HepG2 (cell line): ENCODE data around the gene IQCK. TPM values are rescaled to one million over a fixed set of nuclear protein-coding genes. Genes with fewer than 3 reads are reported as not detected.

Experiments
- ATAC-seq: fragments of 200-7000 bp; cut with Tn5 transposase; 3 replicates; pipeline ENCODE4 v1.9.1; 2020; ENCODE audit warnings: mild to moderate bottlenecking, moderate library complexity
- BruUV-seq: library from RNA; stranded (reverse); fragments of 400-500 nt; replicated peaks from 2 replicates; lab custom pipeline; 2021; lab: Mats Ljungman, UMichigan
- CTCF ChIA-PET: fragments of 300-600 bp; formaldehyde crosslinking; extraction: SDS; loops from one replicate; lab custom pipeline; 2021; ENCODE audit warnings: low total read pairs, inconsistent platforms, low intra/inter-chr PET ratio; lab: Yijun Ruan, JAX
- POLR2A ChIA-PET: fragments of 350-600 bp; sonication (Branson Sonifier 250); formaldehyde crosslinking; loops from one replicate; lab custom pipeline; 2020; ENCODE audit warnings: antibody characterized with exemption, inconsistent platforms; lab: Yijun Ruan, JAX
- DNase-seq: peaks from one replicate; pipeline ENCODE4 v3.0.0-alpha.2; 2015; ENCODE audit warnings: low spot score
- FAIRE-seq: peaks from 3 replicates; lab custom pipeline; 2011; peaks lifted over from hg19 to GRCh38; lab: Jason Lieb, UNC
- H2AFZ ChIP-seq: one replicate; pipeline ENCODE4 v1.6.1; 2011; ENCODE audit warnings: low read length, inconsistent platforms
- H3K27ac ChIP-seq: fragments of 300-600 bp; 3 replicates; pipeline ENCODE4 v1.8.0; 2011; ENCODE audit warnings: mixed run types, mild to moderate bottlenecking, mixed read lengths, low read length, inconsistent platforms; ENCODE audit not compliant: insufficient read depth; ENCODE audit errors: extremely low read length
- H3K27me3 ChIP-seq, 2 experiments: fragments of 200-600 bp in 1 of 2; 2 replicates in 1 of 2; 3 replicates in 1 of 2; pipeline versions ENCODE4 v1.6.0 to v1.8.0; 2011; ENCODE audit warnings: low read length in 2 of 2, mild to moderate bottlenecking in 2 of 2, moderate library complexity in 2 of 2, inconsistent platforms in 1 of 2; ENCODE audit not compliant: insufficient read depth in 2 of 2, control insufficient read depth in 1 of 2
- H3K36me3 ChIP-seq, 2 experiments: fragments of 200-600 bp in 1 of 2; replicated peaks in 1 of 2; 2 replicates in 1 of 2; 3 replicates in 1 of 2; pipeline versions ENCODE4 v1.5.1 to v1.8.0; 2011; ENCODE audit warnings: low read length in 2 of 2, inconsistent platforms in 1 of 2; ENCODE audit not compliant: insufficient read depth in 2 of 2, control insufficient read depth in 1 of 2
- H3K4me1 ChIP-seq: 2 replicates; pipeline ENCODE4 v1.5.1; 2012; ENCODE audit warnings: low read length, inconsistent platforms; ENCODE audit not compliant: insufficient read depth
- H3K4me2 ChIP-seq: 2 replicates; pipeline ENCODE4 v1.6.0; 2011; ENCODE audit warnings: low read depth, low read length, inconsistent platforms
- H3K4me3 ChIP-seq, 3 experiments: fragments of 200-600 bp in 1 of 3; sonication (generic), shearing (Covaris generic) in 1 of 3; replicated peaks in 1 of 3; 2 replicates each; pipeline ENCODE4 v1.5.1; 2011 to 2016; ENCODE audit warnings: low read length in 3 of 3, inconsistent platforms in 2 of 3, low read depth in 2 of 3, mild to moderate bottlenecking in 2 of 3, control low read depth in 1 of 3, mixed read lengths in 1 of 3; ENCODE audit not compliant: insufficient read depth in 1 of 3
- H3K79me2 ChIP-seq: one replicate; pipeline ENCODE4 v1.6.1; 2011; ENCODE audit warnings: low read length, inconsistent platforms; ENCODE audit not compliant: insufficient read depth
- H3K9ac ChIP-seq: 2 replicates; pipeline ENCODE4 v1.6.0; 2011; ENCODE audit warnings: mild to moderate bottlenecking, low read depth, low read length, inconsistent platforms; ENCODE audit not compliant: insufficient read depth
- H3K9me3 ChIP-seq: 2 replicates; pipeline ENCODE4 v1.5.1; 2012; ENCODE audit warnings: mild to moderate bottlenecking, low read length
- H4K20me1 ChIP-seq: 2 replicates; pipeline ENCODE4 v1.6.0; 2011; ENCODE audit warnings: inconsistent platforms, mild to moderate bottlenecking, low read length, moderate library complexity; ENCODE audit not compliant: insufficient read depth
- ATAD3A ChIP-seq: sonication (generic); formaldehyde crosslinking; IDR thresholded peaks from 2 replicates; pipeline ENCODE4 v1.4.0; 2020; ENCODE audit warnings: missing genetic modification reagents
- FOSL1 ChIP-seq: sonication (generic); formaldehyde crosslinking; IDR thresholded peaks from 2 replicates; pipeline ENCODE4 v1.9.0; 2021; ENCODE audit warnings: missing genetic modification reagents, borderline replicate concordance
- ZNF317 ChIP-seq: sonication (generic); formaldehyde crosslinking; IDR thresholded peaks from 2 replicates; pipeline ENCODE4 v1.5.0; 2020; ENCODE audit warnings: mild to moderate bottlenecking, missing genetic modification reagents
- ZNF484 ChIP-seq: sonication (generic); formaldehyde crosslinking; IDR thresholded peaks from 2 replicates; pipeline ENCODE4 v1.5.1; 2020; ENCODE audit warnings: mild to moderate bottlenecking, low read depth, missing genetic modification reagents, borderline replicate concordance
- ZNF878 ChIP-seq: sonication (generic); formaldehyde crosslinking; IDR thresholded peaks from 2 replicates; pipeline ENCODE4 v1.8.1; 2023; ENCODE audit warnings: mild to moderate bottlenecking, missing genetic modification reagents, moderate library complexity
- WGBS: methylation state at CpG from one replicate; pipeline ENCODE4 v1.1.6; 2017; ENCODE audit warnings: low lambda C conversion rate; 5-methylcytosine and 5-hydroxymethylcytosine counted together
- in situ Hi-C: cut with HindIII; loops from 2 replicates; pipeline ENCODE4 v1.10.0; 2017; ENCODE audit warnings: low pct_unique_long_range_greater_than_20kb; ENCODE audit not compliant: extremely low pct_ligation_motif_present
- intact Hi-C: fragments of 100-400 bp; cut with micrococcal nuclease; formaldehyde crosslinking; loops from one replicate; pipeline ENCODE4 v1.10.0; 2022; ENCODE audit not compliant: unreplicated experiment
- polyA plus RNA-seq, 8 experiments: library from polyadenylated mRNA; depleted of rRNA in 3 of 8; stranded (reverse) in 7 of 8; unstranded in 1 of 8; fragments of >200 nt; fragmentation: Illumina TruSeq in 4 of 8; extraction: Trizol in 4 of 8; gene quantifications; 2 replicates each; pipeline versions ENCODE4 v1.2.1 to v1.2.3, GENCODE V29; 2011 to 2016; ENCODE audit warnings: low read depth in 4 of 8, missing spikeins in 1 of 8, mixed read lengths in 1 of 8; ENCODE audit not compliant: insufficient read depth in 1 of 8
- total RNA-seq, 5 experiments: library from RNA; depleted of rRNA; stranded (reverse); fragments of >200 nt; fragmentation: Illumina TruSeq; extraction: Trizol; gene quantifications; 2 replicates each; pipeline ENCODE4 v1.2.3, GENCODE V29; 2016; ENCODE audit warnings: low read depth in 1 of 5
- TF ChIP-seq, protein P1 (sequence below): sonication (generic); formaldehyde crosslinking; IDR thresholded peaks from 2 replicates; pipeline ENCODE4 v1.5.1; 2020; ENCODE audit warnings: mild to moderate bottlenecking, missing genetic modification reagents, borderline replicate concordance
- TF ChIP-seq, protein P2 (sequence below): sonication (generic); formaldehyde crosslinking; IDR thresholded peaks from 2 replicates; pipeline ENCODE4 v1.5.0; 2020; ENCODE audit warnings: mild to moderate bottlenecking, missing genetic modification reagents
- TF ChIP-seq, protein P3 (sequence below): sonication (generic); formaldehyde crosslinking; IDR thresholded peaks from 2 replicates; pipeline ENCODE4 v1.4.0; 2020; ENCODE audit warnings: missing genetic modification reagents
- TF ChIP-seq, protein P4 (sequence below): sonication (generic); formaldehyde crosslinking; IDR thresholded peaks from 2 replicates; pipeline ENCODE4 v1.5.0; 2020; ENCODE audit warnings: missing genetic modification reagents

Gene IQCK
- total and polyA plus RNA-seq, 2 of the 13 experiments (the other 11 are each of a cell fraction or from before 2014, with no cell fraction given) = 5.1 to 7.3 TPM

DNA sequence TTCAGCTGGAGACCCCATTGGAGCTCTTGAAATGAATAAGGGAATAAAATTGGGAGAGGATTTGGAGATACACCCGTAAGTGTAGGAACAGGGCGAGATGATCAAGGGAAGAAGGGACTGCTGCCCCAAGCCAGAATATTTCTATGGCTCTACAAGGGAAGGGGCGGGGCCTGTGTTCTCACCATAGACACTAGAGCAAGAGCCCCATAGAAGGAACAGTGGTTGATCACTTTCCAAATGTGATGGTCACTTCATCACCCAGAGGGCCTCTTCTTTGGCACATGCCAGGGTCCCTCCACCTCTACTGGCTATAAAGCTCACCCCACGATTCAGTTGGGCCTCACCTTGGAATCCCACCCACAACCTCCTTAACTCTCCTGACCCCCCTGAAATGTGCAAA is 141.5 kb downstream of the IQCK start (continued):
- TF ChIP-seq, protein P1, sequence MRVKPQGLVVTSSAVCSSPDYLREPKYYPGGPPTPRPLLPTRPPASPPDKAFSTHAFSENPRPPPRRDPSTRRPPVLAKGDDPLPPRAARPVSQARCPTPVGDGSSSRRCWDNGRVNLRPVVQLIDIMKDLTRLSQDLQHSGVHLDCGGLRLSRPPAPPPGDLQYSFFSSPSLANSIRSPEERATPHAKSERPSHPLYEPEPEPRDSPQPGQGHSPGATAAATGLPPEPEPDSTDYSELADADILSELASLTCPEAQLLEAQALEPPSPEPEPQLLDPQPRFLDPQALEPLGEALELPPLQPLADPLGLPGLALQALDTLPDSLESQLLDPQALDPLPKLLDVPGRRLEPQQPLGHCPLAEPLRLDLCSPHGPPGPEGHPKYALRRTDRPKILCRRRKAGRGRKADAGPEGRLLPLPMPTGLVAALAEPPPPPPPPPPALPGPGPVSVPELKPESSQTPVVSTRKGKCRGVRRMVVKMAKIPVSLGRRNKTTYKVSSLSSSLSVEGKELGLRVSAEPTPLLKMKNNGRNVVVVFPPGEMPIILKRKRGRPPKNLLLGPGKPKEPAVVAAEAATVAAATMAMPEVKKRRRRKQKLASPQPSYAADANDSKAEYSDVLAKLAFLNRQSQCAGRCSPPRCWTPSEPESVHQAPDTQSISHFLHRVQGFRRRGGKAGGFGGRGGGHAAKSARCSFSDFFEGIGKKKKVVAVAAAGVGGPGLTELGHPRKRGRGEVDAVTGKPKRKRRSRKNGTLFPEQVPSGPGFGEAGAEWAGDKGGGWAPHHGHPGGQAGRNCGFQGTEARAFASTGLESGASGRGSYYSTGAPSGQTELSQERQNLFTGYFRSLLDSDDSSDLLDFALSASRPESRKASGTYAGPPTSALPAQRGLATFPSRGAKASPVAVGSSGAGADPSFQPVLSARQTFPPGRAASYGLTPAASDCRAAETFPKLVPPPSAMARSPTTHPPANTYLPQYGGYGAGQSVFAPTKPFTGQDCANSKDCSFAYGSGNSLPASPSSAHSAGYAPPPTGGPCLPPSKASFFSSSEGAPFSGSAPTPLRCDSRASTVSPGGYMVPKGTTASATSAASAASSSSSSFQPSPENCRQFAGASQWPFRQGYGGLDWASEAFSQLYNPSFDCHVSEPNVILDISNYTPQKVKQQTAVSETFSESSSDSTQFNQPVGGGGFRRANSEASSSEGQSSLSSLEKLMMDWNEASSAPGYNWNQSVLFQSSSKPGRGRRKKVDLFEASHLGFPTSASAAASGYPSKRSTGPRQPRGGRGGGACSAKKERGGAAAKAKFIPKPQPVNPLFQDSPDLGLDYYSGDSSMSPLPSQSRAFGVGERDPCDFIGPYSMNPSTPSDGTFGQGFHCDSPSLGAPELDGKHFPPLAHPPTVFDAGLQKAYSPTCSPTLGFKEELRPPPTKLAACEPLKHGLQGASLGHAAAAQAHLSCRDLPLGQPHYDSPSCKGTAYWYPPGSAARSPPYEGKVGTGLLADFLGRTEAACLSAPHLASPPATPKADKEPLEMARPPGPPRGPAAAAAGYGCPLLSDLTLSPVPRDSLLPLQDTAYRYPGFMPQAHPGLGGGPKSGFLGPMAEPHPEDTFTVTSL (CRISPR knock-in tag) = no peak

DNA sequence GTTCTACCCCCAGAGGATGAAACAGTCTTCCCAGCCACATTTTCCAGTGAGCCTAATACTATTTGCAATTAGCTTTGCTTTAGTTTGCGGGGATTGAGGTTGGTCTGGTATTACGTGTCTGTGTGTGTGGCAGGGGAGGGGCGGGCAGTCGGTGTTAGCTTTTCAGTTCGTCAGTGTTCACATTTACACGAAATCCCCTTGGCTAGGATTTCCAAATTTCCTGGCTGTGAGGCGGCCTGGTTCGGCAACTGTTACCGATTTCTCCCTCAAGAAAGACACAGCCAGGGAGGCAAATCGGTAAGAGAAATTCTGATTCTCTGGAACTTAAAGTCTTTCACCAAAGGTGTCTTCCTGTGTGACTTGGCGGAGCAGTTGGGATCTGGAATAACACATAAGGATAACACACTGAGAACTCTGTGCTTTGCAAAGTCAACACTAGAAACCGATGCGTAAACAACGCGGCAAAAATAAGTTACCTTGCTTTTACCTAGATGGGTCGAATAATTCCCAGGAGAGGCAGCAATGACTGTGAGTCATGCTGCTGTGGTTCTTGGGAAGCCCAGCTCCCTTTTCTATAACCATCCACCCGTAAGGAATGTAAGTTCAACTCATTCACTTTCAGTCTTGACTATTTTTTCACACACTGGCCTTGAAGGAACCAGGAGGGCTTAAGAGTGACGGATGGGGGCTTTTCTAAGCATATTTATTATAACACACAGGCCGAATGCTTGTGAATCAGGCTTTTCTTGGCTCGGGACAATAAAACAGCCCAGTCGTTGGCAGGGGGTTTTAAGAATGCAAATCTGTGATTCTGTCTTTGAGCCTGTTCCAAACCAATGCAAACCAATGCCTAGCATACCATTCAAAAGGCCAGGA is 142.3 kb downstream of the IQCK start:
- no peaks in the 10 kb centered on the region for H3K4me1 ChIP-seq
- no peak overlapping the region for H3K27ac ChIP-seq
- BruUV-seq = no TSS peak
- H3K4me3 ChIP-seq = no peak overlapping the region
- no peaks in the 10 kb centered on the region for H3K36me3 ChIP-seq
- no peak overlapping the region for H3K9ac ChIP-seq
- DNase-seq (no peak), FAIRE-seq (no peak), ATAC-seq (no peak)
- no peak overlapping the region for H2AFZ ChIP-seq
- no peaks in the 10 kb centered on the region for H3K79me2 ChIP-seq
- intact Hi-C loops = no loop called here
- ChIA-PET CTCF (no interaction called here), POLR2A (no interaction called here)
- no peaks in the 10 kb centered on the region for H3K9me3 ChIP-seq
- in situ Hi-C loops = no loop called here
- 70% methylated on average over 21 of the region's 21 CpGs for WGBS
- no peak overlapping the region for H3K4me2 ChIP-seq
- H4K20me1 ChIP-seq = no peaks in the 10 kb centered on the region
- no peaks in the 10 kb centered on the region for H3K27me3 ChIP-seq
- TF ChIP-seq ZNF878 (CRISPR knock-in tag) (no peak), ZNF484 (CRISPR knock-in tag) (no peak), ZNF317 (CRISPR knock-in tag) (no peak), ATAD3A (CRISPR knock-in tag) (no peak), FOSL1 (CRISPR knock-in tag) (no peak)
- TF ChIP-seq, protein P2, sequence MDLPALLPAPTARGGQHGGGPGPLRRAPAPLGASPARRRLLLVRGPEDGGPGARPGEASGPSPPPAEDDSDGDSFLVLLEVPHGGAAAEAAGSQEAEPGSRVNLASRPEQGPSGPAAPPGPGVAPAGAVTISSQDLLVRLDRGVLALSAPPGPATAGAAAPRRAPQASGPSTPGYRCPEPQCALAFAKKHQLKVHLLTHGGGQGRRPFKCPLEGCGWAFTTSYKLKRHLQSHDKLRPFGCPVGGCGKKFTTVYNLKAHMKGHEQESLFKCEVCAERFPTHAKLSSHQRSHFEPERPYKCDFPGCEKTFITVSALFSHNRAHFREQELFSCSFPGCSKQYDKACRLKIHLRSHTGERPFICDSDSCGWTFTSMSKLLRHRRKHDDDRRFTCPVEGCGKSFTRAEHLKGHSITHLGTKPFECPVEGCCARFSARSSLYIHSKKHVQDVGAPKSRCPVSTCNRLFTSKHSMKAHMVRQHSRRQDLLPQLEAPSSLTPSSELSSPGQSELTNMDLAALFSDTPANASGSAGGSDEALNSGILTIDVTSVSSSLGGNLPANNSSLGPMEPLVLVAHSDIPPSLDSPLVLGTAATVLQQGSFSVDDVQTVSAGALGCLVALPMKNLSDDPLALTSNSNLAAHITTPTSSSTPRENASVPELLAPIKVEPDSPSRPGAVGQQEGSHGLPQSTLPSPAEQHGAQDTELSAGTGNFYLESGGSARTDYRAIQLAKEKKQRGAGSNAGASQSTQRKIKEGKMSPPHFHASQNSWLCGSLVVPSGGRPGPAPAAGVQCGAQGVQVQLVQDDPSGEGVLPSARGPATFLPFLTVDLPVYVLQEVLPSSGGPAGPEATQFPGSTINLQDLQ (CRISPR knock-in tag) = no peak
- TF ChIP-seq, protein P3, sequence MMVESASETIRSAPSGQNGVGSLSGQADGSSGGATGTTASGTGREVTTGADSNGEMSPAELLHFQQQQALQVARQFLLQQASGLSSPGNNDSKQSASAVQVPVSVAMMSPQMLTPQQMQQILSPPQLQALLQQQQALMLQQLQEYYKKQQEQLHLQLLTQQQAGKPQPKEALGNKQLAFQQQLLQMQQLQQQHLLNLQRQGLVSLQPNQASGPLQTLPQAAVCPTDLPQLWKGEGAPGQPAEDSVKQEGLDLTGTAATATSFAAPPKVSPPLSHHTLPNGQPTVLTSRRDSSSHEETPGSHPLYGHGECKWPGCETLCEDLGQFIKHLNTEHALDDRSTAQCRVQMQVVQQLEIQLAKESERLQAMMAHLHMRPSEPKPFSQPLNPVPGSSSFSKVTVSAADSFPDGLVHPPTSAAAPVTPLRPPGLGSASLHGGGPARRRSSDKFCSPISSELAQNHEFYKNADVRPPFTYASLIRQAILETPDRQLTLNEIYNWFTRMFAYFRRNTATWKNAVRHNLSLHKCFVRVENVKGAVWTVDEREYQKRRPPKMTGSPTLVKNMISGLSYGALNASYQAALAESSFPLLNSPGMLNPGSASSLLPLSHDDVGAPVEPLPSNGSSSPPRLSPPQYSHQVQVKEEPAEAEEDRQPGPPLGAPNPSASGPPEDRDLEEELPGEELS (CRISPR knock-in tag) = no peak
- TF ChIP-seq, protein P4, sequence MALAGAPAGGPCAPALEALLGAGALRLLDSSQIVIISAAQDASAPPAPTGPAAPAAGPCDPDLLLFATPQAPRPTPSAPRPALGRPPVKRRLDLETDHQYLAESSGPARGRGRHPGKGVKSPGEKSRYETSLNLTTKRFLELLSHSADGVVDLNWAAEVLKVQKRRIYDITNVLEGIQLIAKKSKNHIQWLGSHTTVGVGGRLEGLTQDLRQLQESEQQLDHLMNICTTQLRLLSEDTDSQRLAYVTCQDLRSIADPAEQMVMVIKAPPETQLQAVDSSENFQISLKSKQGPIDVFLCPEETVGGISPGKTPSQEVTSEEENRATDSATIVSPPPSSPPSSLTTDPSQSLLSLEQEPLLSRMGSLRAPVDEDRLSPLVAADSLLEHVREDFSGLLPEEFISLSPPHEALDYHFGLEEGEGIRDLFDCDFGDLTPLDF = no peak
